Tibial nerve (tissue), 4 donors: ENCODE data around the gene VWCE. TPM values are rescaled to one million over a fixed set of nuclear protein-coding genes. Genes with fewer than 3 reads are reported as not detected.

Source experiments
- DNase-seq, 2 donors: peaks; one replicate each; pipeline ENCODE4 v3.0.0-alpha.2; 2019; ENCODE audit warnings: low spot score in 2 of 2
- H3K27ac ChIP-seq, 4 donors: fragments of 200-600 bp; sonication (generic) in 3 of 4; one replicate each; pipeline ENCODE4 v1.5.1; 2017 to 2019; ENCODE audit warnings: mild to moderate bottlenecking in 1 of 4
- H3K27me3 ChIP-seq, 2 donors: fragments of 200-600 bp; sonication (generic) in 1 of 2; one replicate each; pipeline versions ENCODE4 v1.5.1 to v1.6.0; 2017 to 2019
- H3K36me3 ChIP-seq, 3 donors: fragments of 200-600 bp; sonication (generic); one replicate each; pipeline ENCODE4 v1.5.1; 2018 to 2019
- H3K4me1 ChIP-seq, 4 donors: fragments of 200-600 bp; sonication (generic) in 3 of 4; one replicate each; pipeline ENCODE4 v1.5.1; 2017 to 2019
- H3K4me3 ChIP-seq, 4 donors: fragments of 200-600 bp; sonication (generic) in 3 of 4; one replicate each; pipeline ENCODE4 v1.5.1; 2017 to 2019; ENCODE audit warnings: mild to moderate bottlenecking in 1 of 4, moderate library complexity in 1 of 4
- H3K9me3 ChIP-seq, 4 donors: fragments of 200-600 bp; sonication (generic) in 3 of 4; one replicate each; pipeline ENCODE4 v1.5.1; 2017 to 2019
- CTCF ChIP-seq, 5 experiments: fragments of 200-600 bp in 3 of 5; fragments of 450-650 bp in 2 of 5; sonication (generic) in 3 of 5; IDR thresholded peaks; one replicate each; pipeline ENCODE4 v1.5.1; 2016 to 2019; ENCODE audit warnings: antibody characterized with exemption in 5 of 5, mild to moderate bottlenecking in 3 of 5, moderate library complexity in 2 of 5
- EP300 ChIP-seq, 2 donors: sonication (generic); formaldehyde crosslinking; IDR thresholded peaks; one replicate each; pipeline ENCODE4 v1.6.1; 2017; ENCODE audit warnings: antibody characterized with exemption in 2 of 2, mild to moderate bottlenecking in 1 of 2
- POLR2A ChIP-seq, 2 donors: fragments of 450-650 bp; IDR thresholded peaks; one replicate each; pipeline ENCODE4 v1.6.1; 2017; ENCODE audit warnings: antibody characterized with exemption in 2 of 2, mild to moderate bottlenecking in 2 of 2, moderate library complexity in 2 of 2
- WGBS, 2 donors: methylation state at CpG; one replicate each; pipeline ENCODE4 v1.1.5; 2018; 5-methylcytosine and 5-hydroxymethylcytosine counted together
- total RNA-seq, 4 donors: library from RNA; depleted of rRNA; stranded (reverse); fragments of >200 nt; gene quantifications; one replicate each; pipeline ENCODE4 v1.1.0, GENCODE V29; 2016

Gene VWCE
- 1 to 10 TPM; 1.3 to 6.3 (median 4.3) TPM for total RNA-seq

- Histone ChIP-seq H3K27me3 (no peaks in the 10 kb centered on the region), H3K4me3 (peak within 1 kb of the TSS; percentile 36 to 72 (median 50)), H3K9me3 (no peaks in the 10 kb centered on the region), H3K4me1 (peaks cover 0 to 61% (median 36%) of the 10 kb centered on the region in 4 donors), H3K36me3 (peaks cover 0 to 13% (median 2%) of the 10 kb centered on the region in 3 donors), H3K27ac (peak within 1 kb of the TSS in 3 of 4 donors; percentile 34 to 81 (median 60))
- peak in 1 of 2 donors; percentile 20 for DNase-seq
- TF ChIP-seq CTCF (IDR thresholded peaks at IDR 0.05) (no peak), EP300 (IDR thresholded peaks at IDR 0.05) (no peak)
- WGBS, 2 donors, result 1 to 3% methylated on average over 38 to 41 of the region's 97 CpGs
These were observed at the start of gene VWCE for GRCh38 chr11:61294717-61295595. TSS of gene VWCE (minus strand) at chr11:61295316. CDS start at chr11:61295037, 279 bp downstream.

GRCh38 chr11:61343792-61344745 is 49.0 kb upstream of the VWCE start:
- no peaks in the 10 kb centered on the region for H3K9me3 ChIP-seq
- 88 to 92% methylated on average over 28 to 29 of the region's 29 CpGs for WGBS, 2 donors
- H3K4me1 ChIP-seq, result peaks cover 0 to 4% (median 0%) of the 10 kb centered on the region in 4 donors
- H3K27ac ChIP-seq, result no peak overlapping the region
- H3K36me3 ChIP-seq, result peaks cover 0 to 90% (median 0%) of the 10 kb centered on the region in 3 donors
- DNase-seq, result no peak
- TF ChIP-seq CTCF (IDR thresholded peaks at IDR 0.05), result no peak
- TF ChIP-seq EP300 (IDR thresholded peaks at IDR 0.05), result no peak
- no peak for TF ChIP-seq POLR2A (IDR thresholded peaks at IDR 0.05)
- H3K4me3 ChIP-seq, result no peak overlapping the region
- H3K27me3 ChIP-seq, result no peaks in the 10 kb centered on the region

GRCh38 chr11:61342207-61342803 is 47.2 kb upstream of the VWCE start:
- DNase-seq, result no peak
- H3K27ac ChIP-seq, result no peak overlapping the region
- H3K36me3 ChIP-seq, result peaks cover 0 to 88% (median 0%) of the 10 kb centered on the region in 3 donors
- H3K4me3 ChIP-seq, result no peak overlapping the region
- 83 to 84% methylated on average over 20 of the region's 20 CpGs for WGBS, 2 donors
- TF ChIP-seq POLR2A (IDR thresholded peaks at IDR 0.05), result no peak
- H3K9me3 ChIP-seq, result no peaks in the 10 kb centered on the region
- H3K27me3 ChIP-seq, result no peaks in the 10 kb centered on the region
- peaks cover 0 to 4% (median 0%) of the 10 kb centered on the region in 4 donors for H3K4me1 ChIP-seq

- H3K4me3 ChIP-seq, result no peak overlapping the region
- TF ChIP-seq POLR2A (IDR thresholded peaks at IDR 0.05), result no peak
- TF ChIP-seq CTCF (IDR thresholded peaks at IDR 0.05), result no peak
- TF ChIP-seq EP300 (IDR thresholded peaks at IDR 0.05), result no peak
These were observed 46.6 kb upstream of the VWCE start for GRCh38 chr11:61341706-61342105.

GRCh38 chr11:61340979-61341378 is 45.9 kb upstream of the VWCE start:
- WGBS, 2 donors, result 92 to 94% methylated on average over 2 of the region's 2 CpGs
- no peak for DNase-seq
- no peak overlapping the region for H3K4me3 ChIP-seq

More at GRCh38 chr11:61341706-61342105, 46.6 kb upstream of the VWCE start:
- 86 to 100% methylated on average over 4 of the region's 4 CpGs for WGBS, 2 donors
- Histone ChIP-seq H3K27me3 (no peaks in the 10 kb centered on the region), H3K4me1 (peaks cover 0 to 5% (median 0%) of the 10 kb centered on the region in 4 donors), H3K36me3 (peaks cover 0 to 82% (median 0%) of the 10 kb centered on the region in 3 donors), H3K27ac (no peak overlapping the region), H3K9me3 (no peaks in the 10 kb centered on the region)
- DNase-seq, result no peak

More at GRCh38 chr11:61340979-61341378, 45.9 kb upstream of the VWCE start:
- no peak overlapping the region for H3K27ac ChIP-seq
- TF ChIP-seq EP300 (IDR thresholded peaks at IDR 0.05), result no peak
- no peak for TF ChIP-seq CTCF (IDR thresholded peaks at IDR 0.05)
- no peak for TF ChIP-seq POLR2A (IDR thresholded peaks at IDR 0.05)
- peaks cover 0 to 12% (median 0%) of the 10 kb centered on the region in 4 donors for H3K4me1 ChIP-seq
- H3K27me3 ChIP-seq, result no peaks in the 10 kb centered on the region
- no peaks in the 10 kb centered on the region for H3K9me3 ChIP-seq
- H3K36me3 ChIP-seq, result peaks cover 0 to 75% (median 0%) of the 10 kb centered on the region in 3 donors
